Gastroesophageal sphincter (tissue), 3 donors: ENCODE results near the gene PIM1.

Experiments used
- CTCF ChIP-seq, 4 experiments: fragments of 200-600 bp in 2 of 4; fragments of 450-650 bp in 2 of 4; sonication (generic) in 1 of 4; IDR thresholded peaks; one replicate each; pipeline ENCODE4 v1.5.1; 2017 to 2019; ENCODE audit warnings: antibody characterized with exemption in 4 of 4, mild to moderate bottlenecking in 2 of 4, moderate library complexity in 2 of 4
- EP300 ChIP-seq: sonication (generic); formaldehyde crosslinking; IDR thresholded peaks from one replicate; pipeline ENCODE4 v1.6.1; 2017; ENCODE audit warnings: antibody characterized with exemption, mild to moderate bottlenecking
- POLR2A ChIP-seq, 2 donors: fragments of 450-650 bp; IDR thresholded peaks; one replicate each; pipeline ENCODE4 v1.6.1; 2017; ENCODE audit warnings: antibody characterized with exemption in 2 of 2, mild to moderate bottlenecking in 2 of 2, moderate library complexity in 1 of 2

DNA sequence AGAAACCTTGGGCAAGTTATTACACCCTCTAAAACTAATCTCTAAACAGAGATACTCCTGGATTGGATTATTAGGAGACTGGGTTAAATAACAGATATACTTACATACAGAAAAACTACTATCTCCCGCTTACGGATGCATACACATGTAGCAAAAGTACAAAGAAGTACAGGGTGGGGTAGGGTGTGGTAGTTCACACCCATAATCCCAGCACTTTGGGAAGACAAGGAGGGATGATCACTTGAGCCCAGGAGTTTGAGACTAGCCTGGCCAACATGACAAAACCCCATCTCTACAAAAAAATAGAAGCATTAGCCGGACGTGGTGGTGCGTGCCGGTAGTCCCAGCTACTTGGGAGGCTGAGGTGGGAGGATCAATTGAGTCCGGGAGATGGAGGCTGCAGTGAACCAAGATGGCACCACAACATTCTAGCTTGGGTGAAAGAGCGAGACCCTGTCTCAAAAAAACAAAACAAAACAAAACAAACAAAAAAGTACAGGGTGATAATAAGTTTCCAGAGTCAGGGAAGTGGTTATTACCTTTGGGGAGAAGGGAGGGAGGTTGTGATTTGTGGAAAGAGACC lies 8.1 kb downstream of the PIM1 start:
- TF ChIP-seq POLR2A (IDR thresholded peaks at IDR 0.05): no peak
- TF ChIP-seq CTCF (IDR thresholded peaks at IDR 0.05): no peak
- TF ChIP-seq EP300: no peak
